Endothelial cell of umbilical vein (primary cell): ENCODE data around the gene PIK3CB.
"Not testable (repeated sequence)": the region's sequence is repeated elsewhere in the genome, so short reads cannot be mapped to it uniquely, and the experiment has no call there.

ENCODE experiments used
- CTCF ChIP-seq, 2 donors: IDR thresholded peaks; 1 replicate in 1 of 2; 2 replicates in 1 of 2; pipeline ENCODE4 v1.5.1; 2011; ENCODE audit warnings: low read length in 2 of 2, mild to moderate bottlenecking in 2 of 2, moderate library complexity in 2 of 2, control low read depth in 1 of 2, inconsistent platforms in 1 of 2, low read depth in 1 of 2; ENCODE audit not compliant: insufficient read depth in 1 of 2; ENCODE audit errors: extremely low read depth in 1 of 2
- GATA2 ChIP-seq: IDR thresholded peaks from 2 replicates; pipeline ENCODE4 v1.7.0; 2011; ENCODE audit warnings: low read depth, mild to moderate bottlenecking, moderate library complexity, mixed read lengths, low read length; ENCODE audit not compliant: insufficient read length, insufficient read depth
- MAX ChIP-seq: IDR thresholded peaks from 2 replicates; pipeline ENCODE4 v1.6.1; 2011; ENCODE audit not compliant: insufficient read depth, insufficient read length
- POLR2A ChIP-seq: IDR thresholded peaks from 2 replicates; pipeline ENCODE4 v1.6.1; 2012; ENCODE audit warnings: low read depth, mild to moderate bottlenecking, control low read depth, low read length
- POLR2AphosphoS5 ChIP-seq: IDR thresholded peaks from 2 replicates; pipeline ENCODE4 v1.6.1; 2012; ENCODE audit warnings: low read depth, mild to moderate bottlenecking, control low read depth, low read length, moderate library complexity; ENCODE audit not compliant: insufficient read depth

GRCh38 chr3:138838385-138838784 is 3.7 kb upstream of the PIK3CB start:
- not testable (repeated sequence) for TF ChIP-seq POLR2A; MAX; CTCF (IDR thresholded peaks at IDR 0.05; ENCODE audit: extremely low read depth in 1 of 2, insufficient read depth in 1 of 2, low read depth in 1 of 2, low read length in 2 of 2); GATA2; POLR2AphosphoS5
